ENCODE measurements around the gene SUN2. TPM values are rescaled to one million over a fixed set of nuclear protein-coding genes. Genes with fewer than 3 reads are reported as not detected.

Gene SUN2
- total and polyA plus RNA-seq, 2 donors (not counting 1 experiment from before 2014, with no cell fraction given): 224 to 305 TPM

- Histone ChIP-seq H3K27me3 (replicated peaks in 1 of 4; ENCODE audit: control extremely low read depth in 1 of 4, control insufficient read depth in 3 of 4, insufficient read depth in 4 of 4, low read length in 3 of 4) (no peaks in the 10 kb centered on the region), H3K9me3 (ENCODE audit: control extremely low read depth in 1 of 3, control insufficient read depth in 2 of 3, insufficient read depth in 1 of 3, low read length in 2 of 3) (no peaks in the 10 kb centered on the region), H3K4me2 (replicated peaks; ENCODE audit: low read depth, low read length, poor library complexity, severe bottlenecking) (no peak overlapping the region), H3K9ac (ENCODE audit: low read length) (no peak overlapping the region), H3K79me2 (ENCODE audit: control insufficient read depth, insufficient read depth, low read length) (no peaks in the 10 kb centered on the region), H3K4me3 (ENCODE audit: control extremely low read depth in 1 of 5, extremely low read depth in 1 of 5, insufficient read depth in 1 of 5, low read depth in 2 of 5, low read length in 4 of 5) (no peak overlapping the region), H2AFZ (ENCODE audit: insufficient read depth, low read depth, low read length, poor library complexity, severe bottlenecking) (no peak overlapping the region), H3K4me1 (ENCODE audit: control insufficient read depth in 2 of 2, insufficient read depth in 2 of 2, low read length in 2 of 2) (no peaks in the 10 kb centered on the region), H4K20me1 (ENCODE audit: control insufficient read depth, insufficient read depth, low read length, poor library complexity, severe bottlenecking) (no peaks in the 10 kb centered on the region), H3K36me3 (replicated peaks in 1 of 2; ENCODE audit: control extremely low read depth in 1 of 2, control insufficient read depth in 1 of 2, extremely low read depth in 1 of 2, insufficient read depth in 2 of 2, low read length in 1 of 2) (no peaks in the 10 kb centered on the region), H3K27ac (ENCODE audit: low read length in 2 of 2) (no peak overlapping the region)
- no peak overlapping the region for H3K27ac Mint-ChIP-seq
- H3K4me1 Mint-ChIP-seq: peaks cover 6% of the 10 kb centered on the region
- H3K4me3 Mint-ChIP-seq: no peak overlapping the region
- no peaks in the 10 kb centered on the region for H3K27me3 Mint-ChIP-seq
- WGBS (ENCODE audit: insufficient coverage): 98% methylated on average over 11 of the region's 11 CpGs
- DNase-seq (no peak), ATAC-seq (ENCODE audit: low read depth) (no peak)
- intact Hi-C loops (cut with micrococcal nuclease): no loop called here
- CTCF ChIA-PET: interaction anchor here (1.0 to 7.0 kb wide), 8 partner anchors 9 to 543 kb away, joined by 3 to 81 read pairs (median 6); partner anchors contain the start of gene NPTXR
- no peak for TF ChIP-seq EZH2 (IDR thresholded peaks at IDR 0.05; ENCODE audit: borderline replicate concordance, insufficient read depth, low read depth, low read length, poor library complexity, severe bottlenecking)
- TF ChIP-seq CTCF (IDR thresholded peaks at IDR 0.05): no peak
- POLR2A ChIA-PET: no interaction called here
- H3K9me3 Mint-ChIP-seq (ENCODE audit: insufficient read depth): no peaks in the 10 kb centered on the region
These were observed 12.2 kb upstream of the SUN2 start for GRCh38 chr22:38768036-38768435.

GRCh38 chr22:38767313-38767712 is 11.5 kb upstream of the SUN2 start:
- Mint-ChIP-seq H3K4me1 (peaks cover 6% of the 10 kb centered on the region), H3K9me3 (ENCODE audit: insufficient read depth) (no peaks in the 10 kb centered on the region), H3K4me3 (no peak overlapping the region), H3K27ac (no peak overlapping the region), H3K27me3 (no peaks in the 10 kb centered on the region)
- no peak overlapping the region for H2AFZ ChIP-seq (ENCODE audit: insufficient read depth, low read depth, low read length, poor library complexity, severe bottlenecking)
- intact Hi-C loops (cut with micrococcal nuclease): no loop called here
- H3K9me3 ChIP-seq (ENCODE audit: control extremely low read depth in 1 of 3, control insufficient read depth in 2 of 3, insufficient read depth in 1 of 3, low read length in 2 of 3): no peaks in the 10 kb centered on the region
- ATAC-seq (ENCODE audit: low read depth) (no peak), DNase-seq (no peak)
- no peaks in the 10 kb centered on the region for H3K4me1 ChIP-seq (ENCODE audit: control insufficient read depth in 2 of 2, insufficient read depth in 2 of 2, low read length in 2 of 2)
- H3K9ac ChIP-seq (ENCODE audit: low read length): no peak overlapping the region
- H3K27ac ChIP-seq (ENCODE audit: low read length in 2 of 2): no peak overlapping the region
- ChIA-PET POLR2A (interaction anchor here (0.7 kb wide), 2 partner anchors 11 to 104 kb away, joined by 5 to 6 read pairs; no protein-coding TSS in a partner anchor), CTCF (interaction anchor here (0.7 to 7.0 kb wide), 7 partner anchors 8 to 950 kb away, joined by 3 to 81 read pairs (median 4); no protein-coding TSS in a partner anchor)
- H3K4me3 ChIP-seq (ENCODE audit: control extremely low read depth in 1 of 5, extremely low read depth in 1 of 5, insufficient read depth in 1 of 5, low read depth in 2 of 5, low read length in 4 of 5): no peak overlapping the region
- H3K36me3 ChIP-seq (replicated peaks in 1 of 2; ENCODE audit: control extremely low read depth in 1 of 2, control insufficient read depth in 1 of 2, extremely low read depth in 1 of 2, insufficient read depth in 2 of 2, low read length in 1 of 2): no peaks in the 10 kb centered on the region
- no peaks in the 10 kb centered on the region for H3K27me3 ChIP-seq (replicated peaks in 1 of 4; ENCODE audit: control extremely low read depth in 1 of 4, control insufficient read depth in 3 of 4, insufficient read depth in 4 of 4, low read length in 3 of 4)
- no peak overlapping the region for H3K4me2 ChIP-seq (replicated peaks; ENCODE audit: low read depth, low read length, poor library complexity, severe bottlenecking)
- H3K79me2 ChIP-seq (ENCODE audit: control insufficient read depth, insufficient read depth, low read length): no peaks in the 10 kb centered on the region
- H4K20me1 ChIP-seq (ENCODE audit: control insufficient read depth, insufficient read depth, low read length, poor library complexity, severe bottlenecking): no peaks in the 10 kb centered on the region
- WGBS (ENCODE audit: insufficient coverage): 81% methylated on average over 9 of the region's 9 CpGs
- TF ChIP-seq CTCF (IDR thresholded peaks at IDR 0.05) (no peak), EZH2 (IDR thresholded peaks at IDR 0.05; ENCODE audit: borderline replicate concordance, insufficient read depth, low read depth, low read length, poor library complexity, severe bottlenecking) (no peak)

All from B cell (primary cell).